Measurements from ENCODE around the gene COPZ1. TPM values are rescaled to one million over a fixed set of nuclear protein-coding genes. Genes with fewer than 3 reads are reported as not detected.

COPZ1 gene
- total RNA-seq, 4 donors from 2014 or later = 91.8 to 145 (median 107) TPM

GRCh38 chr12:54374562-54375258 is 49.8 kb downstream of the COPZ1 start:
- no peaks in the 10 kb centered on the region for H3K9me3 ChIP-seq
- ATAC-seq (no peak), DNase-seq (no peak)
- in situ Hi-C loops (cut with MboI; ENCODE audit: low sequenced_read_pairs in 4 of 4) = loop anchor here (25.0 kb wide), 2 partner anchors 362 to 387 kb away; partner anchors contain the start of genes HOXC10 (in 2 of the 4), HOXC8 (in 2 of the 4) and HOXC9 (in 2 of the 4)
- no peaks in the 10 kb centered on the region for H3K36me3 ChIP-seq
- TF ChIP-seq CTCF (IDR thresholded peaks at IDR 0.05 in 4 of 5, conservative IDR thresholded peaks at IDR 0.05 in 1 of 5) (no peak), POLR2A (IDR thresholded peaks at IDR 0.05) (no peak)
- no peaks in the 10 kb centered on the region for H3K27me3 ChIP-seq
- H3K4me3 ChIP-seq = no peak overlapping the region
- H3K4me1 ChIP-seq = peaks cover 45 to 51% of the 10 kb centered on the region in 2 donors
- intact Hi-C loops (cut with DNase I; ENCODE audit: low total_unique reads) = loop anchor here (10.0 kb wide), 1 partner anchor 650 kb away; the partner anchor contains the start of gene CALCOCO1
- peak overlapping the region; percentile 48 to 60 (median 55) for H3K27ac ChIP-seq

GRCh38 chr12:54375259-54375579 is 50.3 kb downstream of the COPZ1 start:
- Histone ChIP-seq H3K36me3 (no peaks in the 10 kb centered on the region), H3K4me3 (no peak overlapping the region), H3K27me3 (no peaks in the 10 kb centered on the region), H3K9me3 (no peaks in the 10 kb centered on the region), H3K27ac (peak overlapping the region; percentile 44 to 60 (median 55)), H3K4me1 (peaks cover 47 to 50% of the 10 kb centered on the region in 2 donors)
- no peak for TF ChIP-seq CTCF (IDR thresholded peaks at IDR 0.05 in 4 of 5, conservative IDR thresholded peaks at IDR 0.05 in 1 of 5)
- no peak for TF ChIP-seq POLR2A (IDR thresholded peaks at IDR 0.05)
- no peak for DNase-seq
- no peak for ATAC-seq
- intact Hi-C loops (cut with DNase I; ENCODE audit: low total_unique reads) = loop anchor here (10.0 kb wide), 1 partner anchor 650 kb away; the partner anchor contains the start of gene CALCOCO1
- in situ Hi-C loops (cut with MboI; ENCODE audit: low sequenced_read_pairs in 4 of 4) = no loop called here

GRCh38 chr12:54376596-54376995 is 51.7 kb downstream of the COPZ1 start:
- intact Hi-C loops (cut with DNase I; ENCODE audit: low total_unique reads) = loop anchor here (10.0 kb wide), 1 partner anchor 652 kb away; the partner anchor contains the start of gene CALCOCO1
- in situ Hi-C loops (cut with MboI; ENCODE audit: low sequenced_read_pairs in 4 of 4) = no loop called here
- ATAC-seq = no peak

GRCh38 chr12:54377007-54377406 is 52.1 kb downstream of the COPZ1 start:
- ATAC-seq (no peak), DNase-seq (no peak)
- in situ Hi-C loops (cut with MboI; ENCODE audit: low sequenced_read_pairs in 4 of 4) (no loop called here), intact Hi-C loops (cut with DNase I; ENCODE audit: low total_unique reads) (loop anchor here (10.0 kb wide), 1 partner anchor 652 kb away; the partner anchor contains the start of gene CALCOCO1)
- no peaks in the 10 kb centered on the region for H3K27me3 ChIP-seq
- TF ChIP-seq CTCF (IDR thresholded peaks at IDR 0.05 in 4 of 5, conservative IDR thresholded peaks at IDR 0.05 in 1 of 5) (no peak), POLR2A (IDR thresholded peaks at IDR 0.05) (no peak)
- peak overlapping the region; percentile 54 to 60 (median 58) for H3K27ac ChIP-seq
- no peaks in the 10 kb centered on the region for H3K36me3 ChIP-seq
- peaks cover 39 to 43% of the 10 kb centered on the region in 2 donors for H3K4me1 ChIP-seq
- no peak overlapping the region for H3K4me3 ChIP-seq
- no peaks in the 10 kb centered on the region for H3K9me3 ChIP-seq

More at GRCh38 chr12:54376596-54376995, 51.7 kb downstream of the COPZ1 start:
- H3K27me3 ChIP-seq = no peaks in the 10 kb centered on the region
- no peaks in the 10 kb centered on the region for H3K36me3 ChIP-seq
- no peaks in the 10 kb centered on the region for H3K9me3 ChIP-seq
- H3K4me1 ChIP-seq = peaks cover 43 to 45% of the 10 kb centered on the region in 2 donors
- TF ChIP-seq CTCF (IDR thresholded peaks at IDR 0.05 in 4 of 5, conservative IDR thresholded peaks at IDR 0.05 in 1 of 5) (no peak), POLR2A (IDR thresholded peaks at IDR 0.05) (no peak)
- H3K4me3 ChIP-seq = no peak overlapping the region
- peak overlapping the region; percentile 54 to 60 (median 58) for H3K27ac ChIP-seq
- DNase-seq = peak in 1 of 2 donors; percentile 50

Measured in gastrocnemius medialis (tissue), 4 donors.